Measurements from ENCODE around the gene OVOL2.
A peak's percentile ranks its signal among the peaks of the same experiment; 100 is the strongest.
"Not testable (repeated sequence)": the region's sequence is repeated elsewhere in the genome, so short reads cannot be mapped to it uniquely, and the experiment has no call there.

The OVOL2 gene

GRCh38 chr20:18056174-18057100 lies 1.3 kb downstream of the OVOL2 start:
- no peak for DNase-seq

GRCh38 chr20:18055261-18055660 lies 2.5 kb downstream of the OVOL2 start:
- no peak for DNase-seq

- no peak for DNase-seq
Measured at GRCh38 chr20:18052856-18053255, 4.9 kb downstream of the OVOL2 start.

GRCh38 chr20:18050628-18051027 lies 7.1 kb downstream of the OVOL2 start:
- DNase-seq = no peak

- no peak for DNase-seq
Measured at GRCh38 chr20:18048176-18048575, 9.5 kb downstream of the OVOL2 start.

GRCh38 chr20:18046535-18046934 lies 11.2 kb downstream of the OVOL2 start:
- DNase-seq = no peak

- DNase-seq = no peak
Measured at GRCh38 chr20:18042229-18042628, 15.5 kb downstream of the OVOL2 start.

- DNase-seq = no peak
Measured at GRCh38 chr20:18041462-18041861, 16.3 kb downstream of the OVOL2 start.

GRCh38 chr20:18039063-18039462 lies 18.7 kb downstream of the OVOL2 start:
- DNase-seq = no peak

GRCh38 chr20:18034039-18034438 lies 23.7 kb downstream of the OVOL2 start:
- no peak for DNase-seq

GRCh38 chr20:18032977-18033892 lies 24.5 kb downstream of the OVOL2 start:
- no peak for DNase-seq

GRCh38 chr20:18031888-18032509 lies 25.7 kb downstream of the OVOL2 start:
- no peak for DNase-seq

GRCh38 chr20:18031050-18031449 lies 26.7 kb downstream of the OVOL2 start:
- no peak for DNase-seq

GRCh38 chr20:18030020-18030419 lies 27.7 kb downstream of the OVOL2 start:
- DNase-seq = no peak

- not testable (repeated sequence) for DNase-seq
Measured at GRCh38 chr20:18027011-18027410, 30.7 kb downstream of the OVOL2 start.

- no peak for DNase-seq
Measured at GRCh38 chr20:18024606-18025127, 33.0 kb downstream of the OVOL2 start.

GRCh38 chr20:18020931-18021330 lies 36.8 kb downstream of the OVOL2 start:
- no peak for DNase-seq

GRCh38 chr20:18019068-18019467 lies 38.6 kb downstream of the OVOL2 start:
- DNase-seq = peak; percentile 5

GRCh38 chr20:18018100-18018499 lies 39.6 kb downstream of the OVOL2 start:
- DNase-seq = no peak

- no peak for DNase-seq
Measured at GRCh38 chr20:18016772-18017171, 40.9 kb downstream of the OVOL2 start.

GRCh38 chr20:18014411-18014810 lies 43.3 kb downstream of the OVOL2 start:
- DNase-seq = no peak

GRCh38 chr20:18012901-18013300 lies 44.8 kb downstream of the OVOL2 start:
- DNase-seq = no peak

Measured in stimulated activated CD4-positive, alpha-beta T cell treated with anti-CD3 and anti-CD28 coated beads, Interleukin-4, amount 100 ng/mL, for 24 hours (primary cell).